A172 (cell line): ENCODE measurements around the gene PDE7B. TPM values are rescaled to one million over a fixed set of nuclear protein-coding genes. Genes with fewer than 3 reads are reported as not detected.
"Not testable (repeated sequence)": the region's sequence is repeated elsewhere in the genome, so short reads cannot be mapped to it uniquely, and the experiment has no call there.

Source experiments
- DNase-seq: peaks from one replicate; pipeline ENCODE4 v3.0.0-alpha.2; 2015; ENCODE audit warnings: low spot score
- total RNA-seq: library from RNA; depleted of rRNA; stranded (reverse); fragments of >200 nt; shearing (Covaris generic); gene quantifications from 2 replicates; pipeline ENCODE4 v1.2.3, GENCODE V29; 2014

The PDE7B gene
- total RNA-seq, 1 experiment from 2014 or later: 0.05 TPM

DNA sequence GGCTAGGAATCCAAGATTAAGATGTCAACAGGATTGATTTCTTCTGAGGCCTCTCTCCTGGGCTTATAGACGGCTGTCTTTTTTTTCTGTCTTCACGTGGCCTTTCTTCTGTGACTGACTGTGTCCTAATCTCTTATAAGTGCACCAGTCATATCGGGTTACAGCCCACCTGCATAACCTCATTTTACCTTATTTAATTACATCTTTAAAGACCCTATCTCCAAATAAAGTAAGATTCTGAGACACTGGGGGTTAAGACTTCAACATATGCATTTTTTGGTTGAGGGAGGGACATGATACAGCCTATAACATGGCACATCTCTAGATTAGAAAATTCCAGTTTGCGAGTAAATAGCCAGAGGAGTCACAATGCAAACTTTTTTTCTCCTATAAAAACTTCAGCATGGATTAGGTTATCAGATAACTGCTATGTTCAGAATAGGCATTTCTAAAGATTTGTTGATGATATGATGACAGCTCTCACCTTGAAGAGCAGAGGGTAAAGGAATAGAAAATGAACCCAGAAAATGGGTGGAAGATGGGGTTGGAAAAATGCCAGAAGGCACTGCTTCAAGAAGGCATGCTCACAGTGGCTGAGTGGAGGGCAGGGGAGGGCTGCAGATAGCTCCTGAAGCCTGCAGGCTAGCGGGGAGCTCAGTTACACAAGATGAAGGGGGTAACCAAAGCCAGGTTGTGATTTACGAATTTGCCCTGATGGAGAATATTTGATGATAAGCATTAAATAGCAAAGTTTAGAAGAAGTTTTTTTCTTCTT is 8.7 kb upstream of the PDE7B start:
- no peak for DNase-seq

GRCh38 chr6:135850882-135851281 is 619 bp upstream of the PDE7B start:
- no peak for DNase-seq

GRCh38 chr6:135852746-135853145 is 1.2 kb downstream of the PDE7B start:
- no peak for DNase-seq

GRCh38 chr6:135853227-135853626 is 1.7 kb downstream of the PDE7B start:
- no peak for DNase-seq

GRCh38 chr6:135853986-135854385 is 2.5 kb downstream of the PDE7B start:
- DNase-seq: no peak

- DNase-seq: no peak
These were observed 3.3 kb downstream of the PDE7B start for GRCh38 chr6:135854799-135855198.

GRCh38 chr6:135858931-135859330 is 7.4 kb downstream of the PDE7B start:
- no peak for DNase-seq

DNA sequence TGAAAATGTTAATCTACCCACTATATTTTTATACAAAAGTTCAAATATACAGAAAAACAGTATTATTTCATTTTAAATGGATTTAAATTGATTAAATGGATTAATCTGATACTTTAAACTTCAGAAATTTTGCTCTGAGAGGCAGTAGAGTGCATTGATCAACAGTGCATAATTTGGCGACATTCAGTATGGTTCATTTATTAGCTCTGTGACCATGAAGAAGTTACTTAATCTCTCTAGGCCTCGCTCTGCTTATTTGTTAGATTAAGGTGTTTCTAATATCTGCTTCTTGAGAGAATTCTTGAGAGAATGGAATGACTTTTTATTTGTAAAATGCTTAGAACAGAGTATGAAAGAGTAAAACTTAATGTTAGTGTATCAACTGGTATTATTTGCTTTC is 8.9 kb downstream of the PDE7B start:
- no peak for DNase-seq

DNA sequence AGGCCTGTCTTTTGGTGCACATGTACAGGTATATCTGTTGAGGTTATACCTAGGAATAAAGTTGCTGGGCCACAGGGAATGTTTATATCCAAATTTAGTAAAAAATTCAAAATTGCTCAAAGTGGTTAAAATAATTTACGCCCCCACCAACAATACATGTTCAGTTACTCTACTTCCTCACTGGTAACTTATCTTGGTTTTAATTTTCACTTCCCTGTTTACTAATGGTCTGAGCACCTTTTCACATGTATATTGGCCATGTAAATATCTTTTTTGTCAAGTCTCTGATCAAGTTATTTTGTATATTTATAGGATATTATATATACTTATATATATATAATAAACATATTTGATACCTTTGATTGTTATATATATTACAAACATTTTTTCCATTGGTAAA is 9.7 kb downstream of the PDE7B start:
- no peak for DNase-seq

DNA sequence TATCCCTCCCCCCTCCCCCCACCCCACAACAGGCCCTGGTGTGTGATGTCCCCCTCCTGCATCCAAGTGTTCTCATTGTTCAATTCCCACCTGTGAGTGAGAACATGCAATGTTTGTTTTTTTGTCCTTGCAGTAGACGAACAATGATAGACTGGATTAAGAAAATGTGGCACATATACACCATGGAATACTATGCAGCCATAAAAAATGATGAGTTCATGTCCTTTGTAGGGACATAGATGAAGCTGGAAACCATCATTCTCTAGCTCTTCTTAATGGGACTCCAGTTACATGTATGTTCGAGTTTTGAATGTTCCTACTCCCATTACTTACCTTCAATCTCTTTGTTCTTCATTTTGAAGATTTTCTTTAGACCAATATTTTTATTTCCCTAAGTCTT is 13.4 kb downstream of the PDE7B start:
- not testable (repeated sequence) for DNase-seq

DNA sequence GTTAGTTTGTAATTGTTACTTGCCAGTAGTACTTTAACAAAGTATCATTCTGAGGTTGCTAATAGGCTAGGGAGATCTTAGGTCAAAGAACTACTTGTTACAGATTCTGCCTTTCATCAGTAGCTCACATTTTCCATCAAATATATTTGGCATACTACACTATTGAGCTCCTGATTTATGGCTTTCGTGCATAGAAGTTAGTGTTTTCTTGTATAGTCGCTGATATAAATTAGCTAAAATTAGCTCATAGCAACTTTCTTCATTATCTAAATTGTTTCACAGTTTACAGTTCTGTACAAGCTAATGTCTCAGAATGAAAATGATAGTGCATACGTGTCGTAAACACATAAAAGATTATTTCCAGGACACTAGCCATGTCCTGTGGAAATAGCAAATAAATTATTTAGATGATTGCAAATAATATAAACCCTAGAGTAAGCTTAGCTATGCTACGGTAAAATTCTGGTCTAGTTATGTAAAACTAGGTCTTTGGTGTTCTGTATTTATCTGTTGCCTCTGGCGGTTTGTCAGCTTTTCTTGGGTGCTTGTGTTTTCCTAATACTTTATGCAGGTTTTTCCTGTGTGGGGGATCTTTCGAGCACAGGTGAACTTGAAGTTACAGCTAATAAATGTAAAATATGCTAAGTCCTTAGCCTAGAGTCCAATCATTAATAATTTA is 15.1 kb downstream of the PDE7B start:
- DNase-seq: no peak

DNA sequence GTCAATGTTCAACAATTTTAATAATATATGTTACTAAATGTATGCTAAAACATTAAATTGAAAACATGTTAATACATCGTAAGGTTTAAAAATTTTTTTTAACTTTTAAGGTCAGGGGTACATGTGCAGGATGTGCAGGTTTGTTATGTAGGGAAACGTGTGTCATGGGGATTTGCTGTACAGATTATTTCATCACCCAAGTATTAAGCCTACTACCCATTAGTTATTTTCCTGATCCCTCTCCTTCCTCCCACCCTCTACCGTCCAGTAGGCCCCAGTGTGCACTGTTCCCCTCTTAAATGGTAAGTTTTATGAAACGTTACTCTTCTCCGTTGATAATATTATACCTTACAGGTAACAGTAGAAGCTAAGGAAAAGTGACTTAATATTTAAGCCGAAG is 15.8 kb downstream of the PDE7B start:
- DNase-seq: no peak

DNA sequence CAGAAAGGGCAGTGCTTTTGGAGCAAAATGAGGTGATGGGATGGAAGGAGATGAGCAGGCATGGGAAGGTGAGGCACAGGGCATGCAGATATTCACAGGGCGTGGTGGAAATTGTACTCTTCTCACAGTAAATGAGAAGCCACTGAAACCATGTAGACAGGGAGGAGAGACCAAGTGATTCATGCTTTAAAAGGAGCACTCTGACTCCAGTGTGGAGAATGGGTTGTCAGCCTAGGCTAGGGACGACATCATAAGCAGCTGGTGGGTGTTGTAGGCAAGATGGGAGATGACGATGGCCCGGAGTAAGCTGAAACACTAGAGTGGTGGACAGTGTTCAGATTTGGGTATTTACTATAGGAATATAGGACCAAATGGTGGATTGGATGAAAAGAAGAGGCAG is 18.4 kb downstream of the PDE7B start:
- no peak for DNase-seq

GRCh38 chr6:135870722-135871121 is 19.2 kb downstream of the PDE7B start:
- peak; percentile 51 for DNase-seq

DNA sequence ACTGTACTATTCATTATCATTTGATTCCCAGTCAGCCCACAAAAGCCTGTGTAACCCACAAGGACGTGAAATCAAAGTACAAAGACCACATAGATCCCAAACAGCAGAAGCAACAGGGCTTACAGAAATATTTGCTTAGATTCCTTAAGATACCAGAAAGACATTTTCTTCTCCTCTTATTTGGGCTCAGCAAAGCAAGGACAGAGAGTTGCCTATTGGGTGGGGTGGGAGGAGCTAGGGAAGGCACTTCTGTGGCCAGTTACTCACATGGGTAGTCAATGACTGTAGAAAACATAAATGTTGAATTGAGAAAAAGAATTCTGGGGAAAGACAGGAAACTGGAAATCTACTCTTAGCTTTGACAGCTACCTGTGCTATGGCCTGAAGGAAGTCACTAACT is 19.8 kb downstream of the PDE7B start:
- peak; percentile 26 for DNase-seq

GRCh38 chr6:135871878-135872277 is 20.4 kb downstream of the PDE7B start:
- DNase-seq: peak; percentile 41

DNA sequence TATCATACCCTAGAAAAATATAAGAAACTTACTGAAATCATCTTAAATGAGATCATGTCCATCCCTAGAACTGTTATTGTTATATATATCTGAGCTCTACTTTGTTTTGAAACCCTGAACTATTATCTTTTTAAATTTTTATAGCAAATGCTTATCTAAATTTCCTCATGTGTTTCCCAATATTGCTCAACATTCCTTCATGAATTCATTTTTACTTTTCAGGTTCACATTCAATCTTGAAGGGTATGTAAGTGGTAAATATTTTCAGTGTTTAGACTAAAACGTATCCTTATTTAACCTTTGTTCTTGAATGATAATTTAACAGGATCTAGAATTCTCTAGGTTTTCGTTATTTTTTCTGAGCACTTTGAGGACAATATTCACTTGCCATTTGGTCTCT is 23.9 kb downstream of the PDE7B start:
- DNase-seq: no peak

DNA sequence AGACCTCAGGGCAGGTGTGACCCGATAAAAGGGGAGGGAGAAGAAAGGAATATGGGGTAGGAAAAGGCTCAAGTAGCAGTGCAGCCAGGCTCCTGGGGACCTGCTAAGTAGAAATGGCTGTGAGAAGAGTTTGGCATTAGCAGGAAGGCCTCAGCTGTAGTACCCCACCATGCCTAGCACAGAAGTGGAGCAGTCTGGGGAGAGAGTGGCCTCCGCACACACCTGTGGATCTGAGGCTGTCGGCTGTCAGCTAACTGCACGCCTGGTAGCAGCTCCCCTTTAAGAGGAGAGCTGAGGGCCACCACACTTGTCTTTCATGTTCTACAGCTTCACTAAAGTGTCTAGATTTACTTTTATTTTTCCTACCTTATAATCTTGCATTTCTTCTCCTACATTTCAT is 24.6 kb downstream of the PDE7B start:
- DNase-seq: no peak

DNA sequence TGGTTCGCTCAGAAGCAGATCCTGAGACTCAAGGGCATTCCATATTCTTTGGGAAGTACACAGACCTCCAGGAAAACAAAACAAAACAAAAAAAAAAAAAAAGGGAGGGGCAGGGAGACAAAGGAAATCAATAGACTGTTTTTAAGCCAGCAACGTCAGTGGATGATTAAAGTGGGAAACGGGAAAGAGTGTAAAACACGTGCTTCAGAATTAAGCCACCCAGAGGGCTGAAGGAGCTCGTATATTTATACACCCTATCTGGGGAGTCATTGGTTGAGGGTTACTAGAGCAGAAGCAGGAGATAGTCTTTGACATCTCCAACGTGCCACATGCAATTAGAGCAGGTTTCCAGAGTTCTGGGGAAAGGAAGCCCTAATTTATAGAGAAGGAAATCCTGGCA is 26.2 kb downstream of the PDE7B start:
- no peak for DNase-seq

DNA sequence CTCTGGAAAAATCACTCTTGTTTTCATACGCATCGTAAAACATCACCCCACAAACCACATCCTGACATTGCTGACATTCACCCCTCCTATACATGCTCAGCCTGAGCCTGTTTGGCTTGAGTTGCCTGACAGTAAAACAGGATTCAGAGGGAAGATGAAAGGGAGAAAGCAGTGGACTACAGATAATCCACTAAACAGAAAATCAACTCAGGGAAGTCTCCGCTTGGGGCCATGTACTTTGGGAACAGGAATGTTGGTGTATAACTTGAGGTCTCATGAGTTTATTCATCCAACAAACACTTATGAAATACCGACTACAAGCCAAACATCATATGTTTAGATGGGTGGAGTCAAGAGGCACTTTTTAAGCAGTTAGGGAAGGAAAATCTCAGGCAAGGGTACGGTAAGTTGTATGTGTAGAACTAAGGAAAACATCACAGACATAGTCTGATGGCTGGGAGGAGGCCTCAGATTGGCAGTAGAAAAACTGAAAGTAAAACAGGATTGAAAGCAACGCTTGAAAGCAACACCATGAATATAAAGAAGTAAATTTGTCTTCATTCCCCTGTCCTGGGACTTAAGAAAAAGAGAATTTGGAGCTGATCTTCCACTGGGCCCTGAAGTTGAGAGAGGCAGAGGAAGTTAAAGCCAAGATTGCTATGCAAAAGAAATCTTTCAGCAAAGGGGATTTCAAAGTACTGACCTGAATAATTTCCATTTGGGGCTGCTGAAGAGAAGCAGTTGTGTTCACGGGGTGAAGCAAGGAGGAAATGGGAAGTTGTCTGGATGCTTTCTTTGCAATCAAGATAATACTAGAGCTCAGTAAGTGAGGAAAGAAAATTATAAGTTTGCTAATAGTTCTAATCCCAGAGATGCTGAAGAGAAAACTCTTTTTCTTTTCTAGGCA is 28.8 kb downstream of the PDE7B start:
- DNase-seq: peak; percentile 65

GRCh38 chr6:135883045-135883444 is 31.5 kb downstream of the PDE7B start:
- peak; percentile 6 for DNase-seq

- DNase-seq: no peak
These were observed 32.0 kb downstream of the PDE7B start for GRCh38 chr6:135883536-135883935.
